ENCODE data around the gene TMTC1. TPM values are rescaled to one million over a fixed set of nuclear protein-coding genes. Genes with fewer than 3 reads are reported as not detected.

TMTC1 gene
- total and polyA plus RNA-seq, 3 donors from 2014 or later: 8.4 to 13.6 (median 11.5) TPM

GRCh38 chr12:29739279-29739991, 44.3 kb downstream of the TMTC1 start:
- H3K9me3 ChIP-seq: no peaks in the 10 kb centered on the region
- H3K4me3 ChIP-seq: no peak overlapping the region
- no peak for DNase-seq
- TF ChIP-seq CTCF (IDR thresholded peaks at IDR 0.05): no peak
- no peak for TF ChIP-seq POLR2A (IDR thresholded peaks at IDR 0.05)
- H3K4me1 ChIP-seq: peaks cover 9% of the 10 kb centered on the region
- 84 to 93% methylated on average over 10 of the region's 10 CpGs for WGBS, 2 donors
- H3K36me3 ChIP-seq (ENCODE audit: low read depth, missing control alignments): no peaks in the 10 kb centered on the region
- no peak overlapping the region for H3K27ac ChIP-seq
- H3K27me3 ChIP-seq: no peaks in the 10 kb centered on the region
- intact Hi-C loops (cut with DNase I; ENCODE audit: low total_unique reads): no loop called here

GRCh38 chr12:29738365-29738764, 45.4 kb downstream of the TMTC1 start:
- Histone ChIP-seq H3K36me3 (ENCODE audit: low read depth, missing control alignments) (no peaks in the 10 kb centered on the region), H3K4me1 (peaks cover 16% of the 10 kb centered on the region), H3K27ac (no peak overlapping the region), H3K9me3 (no peaks in the 10 kb centered on the region), H3K4me3 (no peak overlapping the region), H3K27me3 (no peaks in the 10 kb centered on the region)
- intact Hi-C loops (cut with DNase I; ENCODE audit: low total_unique reads): no loop called here
- no peak for DNase-seq
- TF ChIP-seq CTCF (IDR thresholded peaks at IDR 0.05): no peak
- TF ChIP-seq POLR2A (IDR thresholded peaks at IDR 0.05): no peak
- 66 to 67% methylated on average over 3 of the region's 3 CpGs for WGBS, 2 donors

- intact Hi-C loops (cut with DNase I; ENCODE audit: low total_unique reads): no loop called here
- no peak overlapping the region for H3K27ac ChIP-seq
- no peak overlapping the region for H3K4me3 ChIP-seq
- H3K4me1 ChIP-seq: peaks cover 16% of the 10 kb centered on the region
- no peak for TF ChIP-seq CTCF (IDR thresholded peaks at IDR 0.05)
- TF ChIP-seq POLR2A (IDR thresholded peaks at IDR 0.05): no peak
- no peaks in the 10 kb centered on the region for H3K27me3 ChIP-seq
- H3K9me3 ChIP-seq: no peaks in the 10 kb centered on the region
- WGBS, 2 donors: 74 to 77% methylated on average over 4 of the region's 4 CpGs
- DNase-seq: no peak
- H3K36me3 ChIP-seq (ENCODE audit: low read depth, missing control alignments): no peaks in the 10 kb centered on the region
These were observed 46.1 kb downstream of the TMTC1 start for GRCh38 chr12:29737644-29738043.

GRCh38 chr12:29735604-29736003, 48.1 kb downstream of the TMTC1 start:
- Histone ChIP-seq H3K4me1 (peaks cover 16% of the 10 kb centered on the region), H3K36me3 (ENCODE audit: low read depth, missing control alignments) (no peaks in the 10 kb centered on the region), H3K27me3 (no peaks in the 10 kb centered on the region), H3K9me3 (no peaks in the 10 kb centered on the region), H3K4me3 (no peak overlapping the region), H3K27ac (no peak overlapping the region)
- DNase-seq: no peak
- WGBS, 2 donors: 85 to 88% methylated on average over 6 to 7 of the region's 7 CpGs
- intact Hi-C loops (cut with DNase I; ENCODE audit: low total_unique reads): no loop called here
- TF ChIP-seq CTCF (IDR thresholded peaks at IDR 0.05) (no peak), POLR2A (IDR thresholded peaks at IDR 0.05) (no peak)

- no peak overlapping the region for H3K4me3 ChIP-seq
- no peak for DNase-seq
- H3K9me3 ChIP-seq: no peaks in the 10 kb centered on the region
- 37 to 45% methylated on average over 6 of the region's 6 CpGs for WGBS, 2 donors
- TF ChIP-seq CTCF (IDR thresholded peaks at IDR 0.05) (no peak), POLR2A (IDR thresholded peaks at IDR 0.05) (no peak)
- no peaks in the 10 kb centered on the region for H3K36me3 ChIP-seq (ENCODE audit: low read depth, missing control alignments)
- H3K27ac ChIP-seq: peak overlapping the region in 1 of 2 donors; percentile 4
- H3K27me3 ChIP-seq: no peaks in the 10 kb centered on the region
- H3K4me1 ChIP-seq: peaks cover 16% of the 10 kb centered on the region
- intact Hi-C loops (cut with DNase I; ENCODE audit: low total_unique reads): no loop called here
These were observed 49.0 kb downstream of the TMTC1 start for GRCh38 chr12:29734734-29735133.
